ENCODE results near the gene RIOK3.

The RIOK3 gene

DNA sequence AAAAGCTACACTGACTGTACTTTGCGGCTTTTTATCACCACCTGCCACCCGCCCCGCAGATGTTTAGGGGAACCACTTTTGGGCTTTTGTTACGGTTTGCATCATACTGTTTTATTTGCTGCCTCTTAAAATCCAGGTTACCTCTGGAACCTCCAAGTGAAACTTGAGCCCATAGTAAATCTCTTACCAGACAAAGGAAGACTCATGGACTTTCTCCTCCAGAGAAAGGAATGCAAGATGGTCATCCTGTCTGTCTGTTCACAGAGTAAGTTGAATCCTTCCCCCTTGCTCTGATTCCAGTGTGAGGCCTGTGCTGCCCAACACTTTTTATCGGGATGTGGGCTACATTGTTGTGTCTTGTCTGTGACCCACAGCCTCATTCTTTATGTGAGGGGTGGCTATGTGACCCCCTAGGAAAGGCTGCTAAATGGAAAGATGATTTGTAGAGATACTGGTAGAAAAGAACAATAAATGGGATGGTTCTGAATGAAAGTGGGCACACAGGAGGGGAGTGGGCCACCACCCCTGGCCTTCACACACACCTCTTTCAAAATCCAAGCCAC is 73.5 kb downstream of the RIOK3 start:
- DNase-seq (ENCODE audit: extremely low read depth in 1 of 2, low read depth in 1 of 2), result no peak

DNA sequence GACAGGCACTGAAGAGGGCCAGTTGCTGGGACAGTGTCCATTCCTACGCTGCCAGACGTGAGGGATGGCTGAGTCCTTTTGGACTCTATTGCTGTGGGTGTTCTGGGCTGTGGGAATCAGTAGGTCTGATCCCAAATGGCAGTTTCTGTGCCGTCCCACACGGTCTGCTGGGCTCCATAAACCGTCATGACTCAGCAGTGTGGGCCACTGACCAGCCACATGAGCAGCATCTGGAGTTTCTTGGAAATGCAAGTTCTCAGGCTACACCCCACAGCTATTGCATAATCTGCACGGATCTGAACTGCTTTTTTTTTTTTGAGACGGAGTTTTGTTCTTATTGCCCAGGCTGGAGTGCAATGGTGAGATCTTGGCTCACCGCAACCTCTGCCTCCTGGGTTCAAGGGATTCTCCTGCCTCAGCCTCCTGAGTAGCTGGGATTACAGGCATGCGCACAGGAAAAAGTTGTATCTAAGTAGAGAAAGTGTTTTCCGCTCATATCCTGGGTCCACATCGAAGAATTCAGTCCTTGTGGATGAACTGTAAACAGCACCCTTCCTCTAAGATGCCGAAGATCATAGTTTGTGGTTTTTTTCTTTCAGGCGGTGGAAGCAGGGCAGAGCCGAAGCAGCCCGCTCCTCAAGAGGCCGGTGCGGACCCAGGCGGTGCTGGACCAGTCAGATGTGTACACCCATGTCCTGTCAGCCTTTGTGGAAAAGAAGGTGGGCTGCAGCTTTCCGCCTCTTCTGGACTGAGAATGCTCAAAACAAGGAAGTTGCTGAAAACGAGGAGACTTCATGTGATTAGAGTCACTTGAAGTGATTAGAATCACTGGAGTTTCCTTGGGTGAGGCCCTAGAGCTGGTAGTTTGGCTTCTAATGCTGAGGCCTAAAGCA is 75.7 kb downstream of the RIOK3 start:
- no peak for DNase-seq (ENCODE audit: extremely low read depth in 1 of 2, low read depth in 1 of 2)

DNA sequence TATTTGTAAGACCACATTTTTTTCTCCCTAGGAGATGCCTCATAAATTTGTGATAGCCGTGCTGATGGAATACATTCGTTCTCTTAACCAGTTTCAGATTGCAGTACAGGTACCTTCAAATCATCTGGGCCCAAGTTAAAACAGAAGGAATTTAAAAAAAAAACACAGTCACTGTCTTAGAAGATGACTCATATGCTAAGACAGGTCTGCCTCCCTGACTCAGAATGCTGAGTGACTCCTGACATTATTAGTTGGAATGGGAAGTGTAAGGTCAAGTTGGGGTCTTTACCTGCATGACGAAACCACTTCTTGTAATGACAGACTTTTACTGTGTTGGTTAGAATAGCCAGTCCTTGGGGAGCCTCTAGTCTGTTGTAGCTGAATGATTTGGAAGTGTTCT is 76.5 kb downstream of the RIOK3 start:
- no peak for DNase-seq (ENCODE audit: extremely low read depth in 1 of 2, low read depth in 1 of 2)

DNA sequence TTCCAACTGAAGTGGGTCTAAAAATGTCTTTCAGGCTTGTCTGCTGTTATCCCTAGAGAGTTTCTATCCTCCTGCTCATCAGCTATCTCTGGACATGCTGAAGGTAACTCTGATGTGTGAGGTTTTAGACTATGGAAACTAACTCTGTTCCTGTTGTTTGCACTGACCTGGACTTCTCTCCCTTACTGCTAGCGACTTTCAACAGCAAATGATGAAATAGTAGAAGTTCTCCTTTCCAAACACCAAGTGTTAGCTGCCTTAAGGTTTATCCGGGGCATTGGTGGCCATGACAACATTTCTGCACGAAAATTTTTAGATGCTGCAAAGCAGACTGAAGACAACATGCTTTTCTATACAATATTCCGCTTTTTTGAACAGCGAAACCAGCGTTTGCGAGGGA is 77.1 kb downstream of the RIOK3 start:
- no peak for DNase-seq (ENCODE audit: extremely low read depth in 1 of 2, low read depth in 1 of 2)

GRCh38 chr18:23531912-23532311 is 78.8 kb downstream of the RIOK3 start:
- DNase-seq (ENCODE audit: extremely low read depth in 1 of 2, low read depth in 1 of 2), result no peak

Data from stimulated activated CD8-positive, alpha-beta memory T cell treated with anti-CD3 and anti-CD28 coated beads, Interleukin-7, amount 100 ng/mL, for 48 hours (primary cell).